HepG2 (cell line): ENCODE results near the gene CCDC74A.
"Not testable (repeated sequence)": the region's sequence is repeated elsewhere in the genome, so short reads cannot be mapped to it uniquely, and the experiment has no call there.

Experiments used
- CREB1 ChIP-seq, 2 experiments: fragments of 450-650 bp in 1 of 2; IDR thresholded peaks; 2 replicates each; pipeline ENCODE4 v1.6.1; 2016 to 2017; ENCODE audit warnings: control low read depth in 1 of 2, mild to moderate bottlenecking in 1 of 2, missing compliant biosample characterization in 1 of 2, missing genetic modification characterization in 1 of 2
- MYC ChIP-seq: sonication (generic); formaldehyde crosslinking; IDR thresholded peaks from 2 replicates; pipeline ENCODE4 v1.9.0; 2021; ENCODE audit warnings: missing genetic modification reagents, borderline replicate concordance
- RFX5 ChIP-seq: IDR thresholded peaks from 2 replicates; pipeline ENCODE4 v1.6.1; 2011; ENCODE audit warnings: low read depth, low read length, improper control_type of control experiment
- ZNF343 ChIP-seq: sonication (generic); formaldehyde crosslinking; IDR thresholded peaks from 2 replicates; pipeline ENCODE4 v1.4.0; 2020; ENCODE audit warnings: mild to moderate bottlenecking, missing genetic modification reagents
- ZNF563 ChIP-seq: sonication (generic); formaldehyde crosslinking; IDR thresholded peaks from 2 replicates; pipeline ENCODE4 v1.8.0; 2022; ENCODE audit warnings: mild to moderate bottlenecking, moderate library complexity, missing genetic modification reagents
- TF ChIP-seq, protein P1 (sequence below): sonication (generic); formaldehyde crosslinking; IDR thresholded peaks from 2 replicates; pipeline ENCODE4 v1.5.0; 2020; ENCODE audit warnings: mild to moderate bottlenecking, missing genetic modification reagents, moderate library complexity
- TF ChIP-seq, protein P2 (sequence below): IDR thresholded peaks from 2 replicates; pipeline ENCODE4 v1.6.1; 2016; ENCODE audit warnings: missing compliant biosample characterization, missing genetic modification reagents, borderline replicate concordance

DNA sequence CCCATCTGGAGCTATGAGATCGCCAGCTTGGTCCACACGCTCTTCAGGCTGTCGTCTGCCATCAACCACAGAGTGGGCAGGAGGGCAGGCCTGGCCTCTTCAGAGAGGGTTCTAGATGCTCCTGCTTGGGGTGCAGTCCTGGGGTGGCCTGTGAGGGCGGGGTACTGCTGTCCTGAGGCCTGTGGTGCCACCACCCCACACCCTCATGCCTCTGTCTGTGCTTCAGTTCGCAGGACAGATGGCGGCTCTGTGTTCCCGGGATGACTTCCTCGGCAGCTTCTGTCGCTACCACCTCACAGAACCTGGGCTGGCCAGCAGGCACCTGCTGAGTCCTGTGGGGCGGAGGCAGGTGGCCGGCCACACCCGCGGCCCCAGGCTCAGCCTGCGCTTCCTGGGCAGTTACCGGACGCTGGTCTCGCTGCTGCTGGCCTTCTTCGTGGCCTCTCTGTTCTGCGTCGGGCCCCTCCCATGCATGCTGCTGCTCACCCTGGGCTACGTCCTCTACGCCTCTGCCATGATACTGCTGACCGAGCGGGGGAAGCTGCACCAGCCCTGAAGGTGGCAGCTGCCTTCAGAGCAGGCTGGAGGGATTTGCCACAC, 7.7 kb upstream of the CCDC74A start:
- TF ChIP-seq ZNF343 (CRISPR knock-in tag); RFX5; CREB1 (IDR thresholded peaks at IDR 0.05); CREB1 (CRISPR knock-in tag; IDR thresholded peaks at IDR 0.05); MYC (CRISPR knock-in tag); ZNF563 (CRISPR knock-in tag): not testable (repeated sequence)
- TF ChIP-seq, protein P1, sequence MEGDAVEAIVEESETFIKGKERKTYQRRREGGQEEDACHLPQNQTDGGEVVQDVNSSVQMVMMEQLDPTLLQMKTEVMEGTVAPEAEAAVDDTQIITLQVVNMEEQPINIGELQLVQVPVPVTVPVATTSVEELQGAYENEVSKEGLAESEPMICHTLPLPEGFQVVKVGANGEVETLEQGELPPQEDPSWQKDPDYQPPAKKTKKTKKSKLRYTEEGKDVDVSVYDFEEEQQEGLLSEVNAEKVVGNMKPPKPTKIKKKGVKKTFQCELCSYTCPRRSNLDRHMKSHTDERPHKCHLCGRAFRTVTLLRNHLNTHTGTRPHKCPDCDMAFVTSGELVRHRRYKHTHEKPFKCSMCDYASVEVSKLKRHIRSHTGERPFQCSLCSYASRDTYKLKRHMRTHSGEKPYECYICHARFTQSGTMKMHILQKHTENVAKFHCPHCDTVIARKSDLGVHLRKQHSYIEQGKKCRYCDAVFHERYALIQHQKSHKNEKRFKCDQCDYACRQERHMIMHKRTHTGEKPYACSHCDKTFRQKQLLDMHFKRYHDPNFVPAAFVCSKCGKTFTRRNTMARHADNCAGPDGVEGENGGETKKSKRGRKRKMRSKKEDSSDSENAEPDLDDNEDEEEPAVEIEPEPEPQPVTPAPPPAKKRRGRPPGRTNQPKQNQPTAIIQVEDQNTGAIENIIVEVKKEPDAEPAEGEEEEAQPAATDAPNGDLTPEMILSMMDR (CRISPR knock-in tag) = not testable (repeated sequence)
- TF ChIP-seq, protein P2, sequence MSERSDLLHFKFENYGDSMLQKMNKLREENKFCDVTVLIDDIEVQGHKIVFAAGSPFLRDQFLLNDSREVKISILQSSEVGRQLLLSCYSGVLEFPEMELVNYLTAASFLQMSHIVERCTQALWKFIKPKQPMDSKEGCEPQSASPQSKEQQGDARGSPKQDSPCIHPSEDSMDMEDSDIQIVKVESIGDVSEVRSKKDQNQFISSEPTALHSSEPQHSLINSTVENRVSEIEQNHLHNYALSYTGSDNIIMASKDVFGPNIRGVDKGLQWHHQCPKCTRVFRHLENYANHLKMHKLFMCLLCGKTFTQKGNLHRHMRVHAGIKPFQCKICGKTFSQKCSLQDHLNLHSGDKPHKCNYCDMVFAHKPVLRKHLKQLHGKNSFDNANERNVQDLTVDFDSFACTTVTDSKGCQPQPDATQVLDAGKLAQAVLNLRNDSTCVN = not testable (repeated sequence)
